ENCODE results near the gene DUSP1. TPM values are rescaled to one million over a fixed set of nuclear protein-coding genes. Genes with fewer than 3 reads are reported as not detected.

The DUSP1 gene
- total and polyA plus RNA-seq, 2 of the 4 experiments (the other 2 are of a cell fraction) = 304 to 467 TPM

- H3K4ac ChIP-seq (ENCODE audit: low read depth, low read length) = no peak overlapping the region
- intact Hi-C loops (cut with micrococcal nuclease) (no loop called here), dilution Hi-C loops (cut with HindIII; ENCODE audit: low sequenced_read_pairs, unreplicated experiment) (no loop called here), in situ Hi-C loops (cut with MboI; ENCODE audit: low sequenced_read_pairs) (no loop called here)
- H2BK120ac ChIP-seq (ENCODE audit: low read depth, low read length) = no peak overlapping the region
- H4K91ac ChIP-seq (ENCODE audit: insufficient read depth, low read depth, low read length) = no peak overlapping the region
- peaks cover 5% of the 10 kb centered on the region; the same call in 1 of the 2 replicates for H3K27me3 ChIP-seq (ENCODE audit: control insufficient read depth, insufficient read depth, low read length)
- CTCF ChIA-PET = no interaction called here
- H4K20me1 ChIP-seq (ENCODE audit: insufficient read depth, low read length) = no peaks in the 10 kb centered on the region
- no peak overlapping the region for H3K14ac ChIP-seq (replicated peaks; ENCODE audit: low read depth, low read length)
- H4K8ac ChIP-seq (ENCODE audit: low read depth in 2 of 2, low read length in 2 of 2) = no peak overlapping the region
- H2BK15ac ChIP-seq (ENCODE audit: low read depth, low read length) = no peak overlapping the region
- H3K4me2 ChIP-seq (ENCODE audit: low read depth, low read length) = no peak overlapping the region
- no peak overlapping the region for H2BK5ac ChIP-seq (ENCODE audit: low read depth, low read length, poor library complexity, severe bottlenecking)
- no peak overlapping the region for H3K56ac ChIP-seq (ENCODE audit: extremely low read depth, insufficient read depth, low read length)
- no peak overlapping the region for H2AK5ac ChIP-seq (ENCODE audit: low read depth, low read length)
- DNase-seq (no peak), ATAC-seq (ENCODE audit: low read depth) (no peak)
- no CpG with 5 or more reads among the region's 11 CpGs for WGBS, 2 experiments (ENCODE audit: extremely low coverage in 2 of 2, insufficient read length in 1 of 2)
- H3K18ac ChIP-seq (ENCODE audit: low read depth, low read length) = no peak overlapping the region
- H2AFZ ChIP-seq (replicated peaks; ENCODE audit: low read length, poor library complexity) = no peak overlapping the region
- no peaks in the 10 kb centered on the region for H3K79me1 ChIP-seq (ENCODE audit: low read depth in 1 of 2, low read length in 2 of 2)
- no peak overlapping the region for H4K5ac ChIP-seq (ENCODE audit: low read depth, low read length)
- H3K27ac ChIP-seq (ENCODE audit: insufficient read depth, low read length) = no peak overlapping the region
- H3K4me1 ChIP-seq (ENCODE audit: control insufficient read depth, insufficient read depth, low read length) = peaks cover 5% of the 10 kb centered on the region
- H3K4me3 ChIP-seq (ENCODE audit: insufficient read depth, low read depth, low read length) = no peak overlapping the region
- no peak overlapping the region for H3K9ac ChIP-seq (ENCODE audit: low read depth, low read length)
- POLR2A ChIA-PET (ENCODE audit: unreplicated experiment) = no interaction called here
- no peak overlapping the region for H2AK9ac ChIP-seq (replicated peaks; ENCODE audit: low read depth, low read length, poor library complexity)
- no peaks in the 10 kb centered on the region for H3K36me3 ChIP-seq (ENCODE audit: control insufficient read depth, insufficient read depth, low read length)
- H3K9me3 ChIP-seq (ENCODE audit: control insufficient read depth, insufficient read depth, low read length) = no peaks in the 10 kb centered on the region
- BruUV-seq (replicated peaks) = no TSS peak
- H2BK20ac ChIP-seq (ENCODE audit: low read depth, low read length) = no peak overlapping the region
- H3K23ac ChIP-seq (ENCODE audit: low read depth, low read length) = no peak overlapping the region
- H3K9me1 ChIP-seq (ENCODE audit: insufficient read depth, low read length) = no peaks in the 10 kb centered on the region
- TF ChIP-seq RCOR1 (IDR thresholded peaks at IDR 0.05; ENCODE audit: insufficient replicate concordance, low read length) = no peak
- no peak for TF ChIP-seq MAFK (IDR thresholded peaks at IDR 0.05; ENCODE audit: low read depth, low read length)
Observed at GRCh38 chr5:172726966-172727365, 44.0 kb downstream of the DUSP1 start.
